Subcutaneous adipose tissue (tissue), 4 donors: ENCODE results near the gene SEC31B. TPM values are rescaled to one million over a fixed set of nuclear protein-coding genes. Genes with fewer than 3 reads are reported as not detected.

Experiments
- total RNA-seq, 4 donors: library from RNA; depleted of rRNA; stranded (reverse); fragments of >200 nt; gene quantifications; one replicate each; pipeline ENCODE4 v1.1.0, GENCODE V29; 2016
- TF ChIP-seq, protein P1 (sequence below): fragments of 450-650 bp; IDR thresholded peaks from one replicate; pipeline ENCODE4 v1.5.1; 2016; ENCODE audit warnings: low read depth, mild to moderate bottlenecking, control low read depth, antibody characterized with exemption, moderate library complexity

The SEC31B gene
- total RNA-seq, 4 donors from 2014 or later: 6.8 to 14.3 (median 9.4) TPM

DNA sequence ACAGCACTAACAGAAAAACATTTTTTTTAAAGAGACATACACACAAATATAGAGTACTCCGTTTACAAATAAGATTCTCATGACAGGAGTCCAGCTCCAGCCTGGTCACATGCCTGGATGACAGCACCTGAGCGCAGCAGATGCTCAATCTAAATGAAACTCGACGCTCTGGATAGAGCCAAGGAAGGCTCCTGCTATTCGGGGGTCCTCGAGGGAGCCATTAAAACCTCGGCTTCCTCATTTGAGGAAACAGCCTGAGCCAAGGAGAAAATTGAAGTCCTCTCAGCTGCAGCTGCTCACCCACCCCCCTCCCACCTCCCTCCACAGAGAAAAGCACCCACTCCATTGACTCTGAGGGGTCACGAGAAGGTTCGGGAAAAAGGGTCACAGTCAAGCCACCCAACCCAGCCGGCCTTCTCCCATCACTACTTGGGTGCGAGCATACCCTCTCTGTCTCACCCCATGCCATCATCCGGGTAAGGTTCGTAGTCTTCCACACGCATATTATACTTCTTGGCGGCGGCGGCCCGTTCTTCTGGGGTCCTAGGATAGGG is 9.3 kb upstream of the SEC31B start:
- TF ChIP-seq, protein P1, sequence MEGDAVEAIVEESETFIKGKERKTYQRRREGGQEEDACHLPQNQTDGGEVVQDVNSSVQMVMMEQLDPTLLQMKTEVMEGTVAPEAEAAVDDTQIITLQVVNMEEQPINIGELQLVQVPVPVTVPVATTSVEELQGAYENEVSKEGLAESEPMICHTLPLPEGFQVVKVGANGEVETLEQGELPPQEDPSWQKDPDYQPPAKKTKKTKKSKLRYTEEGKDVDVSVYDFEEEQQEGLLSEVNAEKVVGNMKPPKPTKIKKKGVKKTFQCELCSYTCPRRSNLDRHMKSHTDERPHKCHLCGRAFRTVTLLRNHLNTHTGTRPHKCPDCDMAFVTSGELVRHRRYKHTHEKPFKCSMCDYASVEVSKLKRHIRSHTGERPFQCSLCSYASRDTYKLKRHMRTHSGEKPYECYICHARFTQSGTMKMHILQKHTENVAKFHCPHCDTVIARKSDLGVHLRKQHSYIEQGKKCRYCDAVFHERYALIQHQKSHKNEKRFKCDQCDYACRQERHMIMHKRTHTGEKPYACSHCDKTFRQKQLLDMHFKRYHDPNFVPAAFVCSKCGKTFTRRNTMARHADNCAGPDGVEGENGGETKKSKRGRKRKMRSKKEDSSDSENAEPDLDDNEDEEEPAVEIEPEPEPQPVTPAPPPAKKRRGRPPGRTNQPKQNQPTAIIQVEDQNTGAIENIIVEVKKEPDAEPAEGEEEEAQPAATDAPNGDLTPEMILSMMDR: no peak

DNA sequence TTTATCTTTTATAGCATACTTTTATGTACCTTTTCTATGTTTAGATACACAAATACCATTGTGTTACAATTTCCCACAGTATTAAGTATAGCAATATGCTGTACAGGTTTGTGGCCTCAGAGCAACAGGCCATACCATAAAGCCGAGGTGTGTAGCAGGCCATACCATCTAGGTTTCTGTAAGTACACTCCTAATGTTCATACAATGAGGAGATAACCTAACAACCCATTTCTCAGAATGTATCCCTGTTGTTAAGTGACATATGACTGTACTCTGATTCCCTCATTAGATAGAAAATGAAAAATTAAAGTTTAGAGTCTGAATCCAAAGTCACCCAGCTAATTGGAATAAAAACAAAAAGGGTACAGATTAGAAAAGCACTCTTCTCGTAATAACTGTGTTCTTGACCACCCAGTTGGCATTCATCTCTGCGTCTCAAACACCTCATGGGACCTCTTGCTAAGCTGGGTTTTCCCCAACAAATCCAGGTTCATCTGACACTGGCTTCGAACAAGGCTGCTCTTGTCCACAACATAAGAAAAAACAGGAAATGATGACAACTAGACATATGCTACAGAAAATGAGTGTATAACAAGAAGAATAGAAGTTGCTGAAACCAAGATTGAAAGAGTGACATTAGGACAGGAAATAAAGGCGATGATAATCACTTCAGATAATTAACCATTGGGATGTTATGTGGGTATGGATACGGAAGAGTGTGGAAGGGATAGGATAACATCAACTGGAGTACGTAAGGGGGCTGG is 8.6 kb upstream of the SEC31B start:
- TF ChIP-seq, protein P1: no peak

DNA sequence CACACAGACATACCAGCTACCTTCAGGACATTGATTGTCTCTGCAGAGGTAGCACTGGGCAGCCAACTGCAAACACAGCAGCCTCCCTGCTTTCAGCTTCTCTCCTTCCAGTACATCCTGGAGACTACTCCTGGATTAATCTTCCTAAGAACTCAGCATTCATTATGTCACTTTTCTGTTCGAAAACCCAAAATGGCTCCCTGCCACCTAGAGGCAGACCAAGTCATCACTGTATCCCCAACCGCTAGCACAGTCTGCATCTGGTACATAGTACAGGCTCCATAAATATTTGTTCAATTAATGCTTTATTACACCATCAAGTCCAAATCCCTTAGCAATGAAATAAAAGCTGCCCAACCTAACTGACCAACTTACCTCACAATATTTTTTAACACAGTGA is 5.0 kb upstream of the SEC31B start:
- TF ChIP-seq, protein P1: no peak

DNA sequence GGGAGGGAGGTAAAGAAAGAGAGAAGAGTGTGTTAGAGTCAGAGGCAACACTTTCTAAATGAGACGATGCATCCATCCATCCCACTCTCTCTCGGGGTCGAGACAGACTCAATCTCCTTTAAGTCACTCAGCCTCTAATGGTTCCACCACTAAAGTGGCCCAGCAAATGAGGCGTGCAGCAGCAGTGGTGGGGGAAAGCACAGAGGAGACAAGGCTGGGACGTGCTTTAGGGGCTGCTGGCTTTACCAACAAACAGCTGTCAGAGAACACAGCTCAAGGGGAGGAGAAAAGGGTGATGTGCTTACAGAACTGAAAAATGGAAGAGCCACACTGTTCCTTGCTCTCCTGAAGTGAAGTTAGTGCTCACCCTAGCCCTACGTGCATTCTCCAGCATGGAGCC is 4.5 kb upstream of the SEC31B start:
- TF ChIP-seq, protein P1: no peak

DNA sequence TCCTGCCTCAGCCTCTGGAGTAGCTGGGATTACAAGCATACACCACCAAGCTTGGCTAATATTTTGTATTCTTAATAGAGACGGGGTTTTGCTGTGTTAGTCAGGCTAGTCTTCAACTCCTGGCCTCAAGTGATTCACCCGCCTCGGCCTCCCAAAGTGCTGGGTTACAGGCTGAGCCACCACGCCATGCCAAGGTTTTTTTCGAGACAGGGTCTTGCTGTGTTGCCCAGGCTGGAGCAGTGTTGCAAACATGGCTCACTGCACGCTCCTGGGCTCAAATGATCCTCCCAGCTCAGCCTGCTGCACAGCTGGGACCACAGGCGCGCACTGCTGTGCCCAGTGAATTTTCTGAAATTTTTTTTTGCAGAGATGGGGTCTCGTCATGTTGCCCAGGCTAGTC is 3.3 kb upstream of the SEC31B start:
- TF ChIP-seq, protein P1: no peak

DNA sequence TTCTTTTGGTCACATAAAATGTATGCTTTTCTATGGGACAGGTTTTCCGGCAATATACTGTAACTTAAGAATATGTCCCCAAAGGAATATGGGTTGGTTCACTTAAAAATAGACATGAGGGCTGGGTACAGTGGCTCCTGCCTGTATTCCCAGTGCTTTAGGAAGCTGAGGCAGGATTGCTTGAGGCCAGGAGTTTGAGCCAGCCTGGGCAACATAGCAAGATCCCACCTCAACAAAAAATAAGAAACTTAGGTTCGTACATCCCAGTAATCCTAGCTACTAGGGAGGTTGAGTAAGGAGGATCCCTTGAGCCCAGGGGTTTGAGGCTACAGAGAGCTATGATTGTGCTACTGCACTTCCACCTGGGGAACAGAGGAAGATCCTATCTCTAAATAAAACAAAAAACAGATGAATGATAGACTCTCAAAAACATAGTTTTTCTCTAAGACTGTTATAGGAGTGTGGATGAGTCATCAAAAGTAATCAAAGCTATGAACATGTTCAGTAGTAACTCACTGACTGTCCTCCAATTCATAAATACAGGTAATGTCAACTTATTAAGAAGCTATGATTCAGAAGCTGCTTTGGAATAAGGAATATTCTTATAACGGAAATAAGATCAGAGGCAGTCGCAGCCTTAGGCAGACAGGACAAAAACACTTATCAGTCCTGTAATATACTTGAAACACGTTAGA is 2.6 kb upstream of the SEC31B start:
- TF ChIP-seq, protein P1: no peak

DNA sequence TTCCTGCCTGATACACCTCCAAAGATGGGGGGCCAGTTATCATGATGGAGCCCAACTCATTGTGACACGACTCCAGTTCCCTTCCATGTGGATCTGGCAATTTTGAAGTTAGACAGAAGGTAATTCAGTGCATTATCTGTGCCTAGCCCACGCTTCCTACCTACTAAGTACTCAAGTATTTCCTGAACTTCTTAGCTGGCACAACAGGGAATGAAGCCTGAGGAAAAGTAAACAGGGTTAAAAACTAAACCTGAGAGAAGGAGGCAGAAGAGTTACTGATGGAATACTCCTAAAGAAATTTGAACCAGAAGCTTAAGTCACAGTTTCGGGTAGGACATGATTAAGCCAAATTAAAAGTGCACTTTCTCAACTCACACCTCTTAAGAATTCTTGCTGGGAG is 1.1 kb upstream of the SEC31B start:
- TF ChIP-seq, protein P1: no peak
